Keratinocyte (primary cell): ENCODE results near the gene KCNF1. TPM values are rescaled to one million over a fixed set of nuclear protein-coding genes. Genes with fewer than 3 reads are reported as not detected.

ENCODE experiments used
- DNase-seq: peaks from one replicate; pipeline ENCODE4 v3.0.0-alpha.2; 2011; ENCODE audit warnings: low read depth, missing footprints, low spot score
- FAIRE-seq: peaks from 2 replicates; lab custom pipeline; 2011; peaks lifted over from hg19 to GRCh38; lab: Jason Lieb, UNC
- H2AFZ ChIP-seq: 2 replicates; pipeline ENCODE4 v1.6.0; 2012; ENCODE audit warnings: low read length, control low read depth, inconsistent platforms; ENCODE audit not compliant: control insufficient read depth
- H3K27ac ChIP-seq: 2 replicates; pipeline ENCODE4 v1.5.1; 2011; ENCODE audit warnings: low read length; ENCODE audit not compliant: control insufficient read depth, insufficient read depth
- H3K27me3 ChIP-seq: 3 replicates; pipeline ENCODE4 v1.6.0; 2011; ENCODE audit warnings: low read length; ENCODE audit not compliant: control insufficient read depth, insufficient read depth; ENCODE audit errors: extremely low read depth
- H3K36me3 ChIP-seq, 2 experiments: 2 replicates in 1 of 2; 3 replicates in 1 of 2; pipeline ENCODE4 v1.5.1; 2011; ENCODE audit warnings: low read length in 2 of 2, mild to moderate bottlenecking in 1 of 2; ENCODE audit not compliant: control insufficient read depth in 2 of 2, insufficient read depth in 2 of 2; ENCODE audit errors: extremely low read depth in 1 of 2
- H3K4me1 ChIP-seq: 3 replicates; pipeline ENCODE4 v1.5.1; 2011; ENCODE audit warnings: low read length; ENCODE audit not compliant: control insufficient read depth, insufficient read depth; ENCODE audit errors: extremely low read depth
- H3K4me2 ChIP-seq: 3 replicates; pipeline ENCODE4 v1.6.0; 2011; ENCODE audit warnings: low read depth, low read length; ENCODE audit not compliant: control insufficient read depth, insufficient read depth; ENCODE audit errors: extremely low read depth
- H3K4me3 ChIP-seq, 3 experiments: fragments of 200-600 bp in 1 of 3; sonication (generic) in 1 of 3; 2 replicates in 2 of 3; 3 replicates in 1 of 3; pipeline ENCODE4 v1.5.1; 2011 to 2016; ENCODE audit warnings: low read length in 3 of 3, mild to moderate bottlenecking in 3 of 3, control low read depth in 2 of 3, inconsistent platforms in 1 of 3, low read depth in 1 of 3, mixed read lengths in 1 of 3, mixed run types in 1 of 3, moderate library complexity in 1 of 3; ENCODE audit not compliant: control insufficient read depth in 2 of 3, insufficient read depth in 2 of 3; ENCODE audit errors: extremely low read depth in 1 of 3
- H3K79me2 ChIP-seq: 2 replicates; pipeline ENCODE4 v1.6.0; 2012; ENCODE audit warnings: low read length; ENCODE audit not compliant: control insufficient read depth, insufficient read depth
- H3K9ac ChIP-seq: 3 replicates; pipeline ENCODE4 v1.6.0; 2011; ENCODE audit warnings: low read length; ENCODE audit not compliant: control insufficient read depth, insufficient read depth; ENCODE audit errors: extremely low read depth
- H3K9me1 ChIP-seq: 3 replicates; pipeline ENCODE4 v1.6.0; 2011; ENCODE audit warnings: low read length; ENCODE audit not compliant: control insufficient read depth, insufficient read depth; ENCODE audit errors: extremely low read depth
- H3K9me3 ChIP-seq: 2 replicates; pipeline ENCODE4 v1.5.1; 2012; ENCODE audit warnings: low read depth, low read length; ENCODE audit not compliant: control insufficient read depth
- H4K20me1 ChIP-seq: 3 replicates; pipeline ENCODE4 v1.6.0; 2011; ENCODE audit warnings: low read length; ENCODE audit not compliant: control insufficient read depth, insufficient read depth; ENCODE audit errors: extremely low read depth
- CTCF ChIP-seq, 3 experiments: IDR thresholded peaks in 1 of 3; conservative IDR thresholded peaks in 1 of 3; optimal IDR thresholded peaks in 1 of 3; 2 replicates in 2 of 3; 3 replicates in 1 of 3; pipeline versions ENCODE3 to v1.5.1; 2011; ENCODE audit warnings: low read length in 3 of 3, mild to moderate bottlenecking in 3 of 3, moderate library complexity in 2 of 3, control low read depth in 1 of 3, inconsistent platforms in 1 of 3; ENCODE audit not compliant: insufficient read depth in 2 of 3; ENCODE audit errors: extremely low read depth in 1 of 3
- EZH2 ChIP-seq: IDR thresholded peaks from one replicate; pipeline ENCODE4 v1.6.1; 2012; ENCODE audit warnings: inconsistent platforms, mild to moderate bottlenecking, low read length, moderate library complexity
- dilution Hi-C: fragments of 300-500 bp; cut with MboI; formaldehyde crosslinking; loops from one replicate; pipeline ENCODE4 v1.7.0; 2020; ENCODE audit warnings: low sequenced_read_pairs; ENCODE audit not compliant: extremely low pct_ligation_motif_present
- polyA plus RNA-seq, 5 experiments: library from polyadenylated mRNA; depleted of rRNA in 3 of 5; stranded (reverse) in 3 of 5; stranded (forward) in 1 of 5; unstranded in 1 of 5; fragments of >200 nt; gene quantifications; 1 replicate in 1 of 5; 2 replicates in 3 of 5; 3 replicates in 1 of 5; pipeline versions ENCODE4 v1.2.1 to v1.2.3, GENCODE V29; 2011 to 2012; ENCODE audit warnings: missing spikeins in 2 of 5, low read depth in 1 of 5, low replicate concordance in 1 of 5

KCNF1 gene
- polyA plus RNA-seq, 1 donor (not counting 4 experiments of a cell fraction or from before 2014, with no cell fraction given): 0.05 TPM

- no peak overlapping the region for H3K4me3 ChIP-seq
- no peaks in the 10 kb centered on the region for H3K79me2 ChIP-seq
- H3K9me1 ChIP-seq: no peaks in the 10 kb centered on the region
- H3K9ac ChIP-seq: no peak overlapping the region
- no peak overlapping the region for H2AFZ ChIP-seq
- DNase-seq: no peak
- FAIRE-seq: no peak
- no peak overlapping the region for H3K27ac ChIP-seq
- H4K20me1 ChIP-seq: no peaks in the 10 kb centered on the region
- H3K36me3 ChIP-seq: no peaks in the 10 kb centered on the region
- no peaks in the 10 kb centered on the region for H3K9me3 ChIP-seq
- no peaks in the 10 kb centered on the region for H3K4me1 ChIP-seq
- TF ChIP-seq CTCF (optimal IDR thresholded peaks at IDR 0.05 in 1 of 3, IDR thresholded peaks at IDR 0.05 in 1 of 3, conservative IDR thresholded peaks at IDR 0.05 in 1 of 3; ENCODE audit: extremely low read depth in 1 of 3, insufficient read depth in 2 of 3, low read length in 3 of 3) (no peak), EZH2 (no peak)
- no peak overlapping the region for H3K4me2 ChIP-seq
- dilution Hi-C loops: no loop called here
- H3K27me3 ChIP-seq: peaks cover 23% of the 10 kb centered on the region
These were observed 9.1 kb downstream of the KCNF1 start for GRCh38 chr2:10920764-10921388.

- H3K4me3 ChIP-seq: no peak overlapping the region
- H2AFZ ChIP-seq: no peak overlapping the region
- no peaks in the 10 kb centered on the region for H3K36me3 ChIP-seq
- H3K4me2 ChIP-seq: no peak overlapping the region
- H3K79me2 ChIP-seq: no peaks in the 10 kb centered on the region
- H3K9ac ChIP-seq: no peak overlapping the region
- peaks cover 30% of the 10 kb centered on the region for H3K27me3 ChIP-seq
- no peaks in the 10 kb centered on the region for H4K20me1 ChIP-seq
- no peak overlapping the region for H3K27ac ChIP-seq
- H3K9me3 ChIP-seq: no peaks in the 10 kb centered on the region
- FAIRE-seq (no peak), DNase-seq (no peak)
- no peaks in the 10 kb centered on the region for H3K9me1 ChIP-seq
- TF ChIP-seq EZH2 (no peak), CTCF (optimal IDR thresholded peaks at IDR 0.05 in 1 of 3, IDR thresholded peaks at IDR 0.05 in 1 of 3, conservative IDR thresholded peaks at IDR 0.05 in 1 of 3; ENCODE audit: extremely low read depth in 1 of 3, insufficient read depth in 2 of 3, low read length in 3 of 3) (no peak)
- no peaks in the 10 kb centered on the region for H3K4me1 ChIP-seq
- dilution Hi-C loops: no loop called here
These were observed 9.8 kb downstream of the KCNF1 start for GRCh38 chr2:10921525-10921924.
